Mononuclear cell (primary cell): ENCODE measurements around the gene TMEM132C. TPM values are rescaled to one million over a fixed set of nuclear protein-coding genes. Genes with fewer than 3 reads are reported as not detected.
"Not testable (repeated sequence)": the region's sequence is repeated elsewhere in the genome, so short reads cannot be mapped to it uniquely, and the experiment has no call there.

Source experiments
- H3K27me3 ChIP-seq: 2 replicates; pipeline ENCODE4 v1.6.0; 2011; ENCODE audit warnings: low read length, control low read depth; ENCODE audit not compliant: insufficient read depth
- H3K4me1 ChIP-seq: 2 replicates; pipeline ENCODE4 v1.5.1; 2011; ENCODE audit warnings: mild to moderate bottlenecking, low read length, control low read depth; ENCODE audit not compliant: insufficient read depth
- H3K4me3 ChIP-seq: 2 replicates; pipeline ENCODE4 v1.5.1; 2011; ENCODE audit warnings: mild to moderate bottlenecking, low read length, moderate library complexity
- H3K9me3 ChIP-seq: 2 replicates; pipeline ENCODE4 v1.5.1; 2011; ENCODE audit warnings: low read depth, mild to moderate bottlenecking, control low read depth, low read length
- total RNA-seq: library from RNA; depleted of rRNA; stranded (reverse); fragments of >200 nt; gene quantifications from one replicate; pipeline ENCODE4 v1.2.3, GENCODE V29; 2012

Gene TMEM132C
- total RNA-seq = under 0.01 TPM

DNA sequence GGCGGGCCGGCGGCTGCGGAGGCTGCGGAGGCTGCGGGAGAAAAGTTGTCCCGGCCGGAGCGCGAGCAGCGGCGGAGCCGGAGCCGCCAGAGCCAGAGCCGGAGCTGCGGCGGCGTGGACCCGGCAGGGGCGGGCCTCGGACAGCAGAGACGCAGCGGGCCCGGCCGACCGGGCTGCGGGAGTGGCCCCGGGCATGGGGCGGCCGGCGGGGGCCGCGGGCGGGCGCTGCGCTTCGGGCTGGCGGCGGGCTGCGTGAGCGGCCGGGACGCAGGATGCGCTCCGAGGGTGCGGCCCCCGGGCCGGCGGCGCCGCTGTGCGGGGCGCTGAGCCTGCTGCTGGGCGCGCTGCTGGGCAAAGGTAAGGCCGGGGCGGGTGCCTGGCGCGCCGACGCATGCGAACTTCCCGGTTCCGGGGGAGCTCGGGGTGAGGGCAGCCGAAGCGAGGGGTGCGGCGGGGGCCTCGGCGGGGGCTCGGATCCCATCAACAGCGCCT, at the start of gene TMEM132C:
Gene TMEM132C, plus strand, starts transcription at position 40 of the 492 bp plus-strand sequence. Its CDS starts 233 bp downstream, at position 273.
- peaks cover 49% of the 10 kb centered on the region for H3K27me3 ChIP-seq
- H3K4me1 ChIP-seq = no peaks in the 10 kb centered on the region
- no peak within 1 kb of the TSS for H3K4me3 ChIP-seq
- no peaks in the 10 kb centered on the region for H3K9me3 ChIP-seq

DNA sequence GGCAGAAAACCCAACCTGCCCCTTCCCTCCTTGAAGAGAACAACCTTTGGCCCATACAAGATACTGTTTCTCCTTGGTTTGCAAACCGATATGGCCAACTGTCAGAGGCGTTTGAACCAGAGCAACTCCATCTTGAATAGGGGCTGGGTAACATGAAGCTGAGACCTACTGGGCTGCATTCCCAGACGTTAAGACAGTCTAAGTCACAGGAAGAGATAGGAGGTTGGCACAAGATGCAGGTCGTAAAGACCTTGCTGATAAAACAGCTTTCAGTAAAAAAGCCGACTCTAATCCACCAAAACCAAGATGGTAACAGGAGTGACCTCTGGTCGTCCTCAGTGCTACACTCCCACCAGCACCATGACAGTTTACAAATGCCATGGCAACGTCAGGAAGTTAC, 42.7 kb upstream of the TMEM132C start:
- no peaks in the 10 kb centered on the region for H3K4me1 ChIP-seq
- no peaks in the 10 kb centered on the region for H3K9me3 ChIP-seq
- H3K27me3 ChIP-seq = no peaks in the 10 kb centered on the region
- H3K4me3 ChIP-seq = no peak overlapping the region

DNA sequence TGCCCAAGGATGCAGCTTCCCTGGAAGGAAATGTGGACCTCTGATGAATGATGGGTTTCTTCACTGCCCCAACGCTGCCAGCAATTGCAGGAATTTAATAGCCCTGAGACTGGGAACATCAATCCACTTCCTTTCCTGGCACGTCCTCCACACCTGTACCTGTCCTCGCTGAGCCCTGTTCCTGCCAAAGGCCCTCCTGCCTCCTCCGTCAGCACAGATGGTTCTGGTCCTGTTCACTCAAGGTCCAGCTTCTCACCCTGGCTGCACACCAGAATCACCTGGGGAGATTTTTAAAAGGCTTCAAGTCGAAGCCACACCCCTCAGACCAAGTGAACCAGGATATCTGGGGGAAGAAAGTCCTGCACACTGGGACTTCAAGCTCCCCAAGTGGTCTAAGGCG, 38.4 kb upstream of the TMEM132C start:
- Histone ChIP-seq H3K4me3 (no peak overlapping the region), H3K27me3 (no peaks in the 10 kb centered on the region), H3K4me1 (no peaks in the 10 kb centered on the region), H3K9me3 (no peaks in the 10 kb centered on the region)

DNA sequence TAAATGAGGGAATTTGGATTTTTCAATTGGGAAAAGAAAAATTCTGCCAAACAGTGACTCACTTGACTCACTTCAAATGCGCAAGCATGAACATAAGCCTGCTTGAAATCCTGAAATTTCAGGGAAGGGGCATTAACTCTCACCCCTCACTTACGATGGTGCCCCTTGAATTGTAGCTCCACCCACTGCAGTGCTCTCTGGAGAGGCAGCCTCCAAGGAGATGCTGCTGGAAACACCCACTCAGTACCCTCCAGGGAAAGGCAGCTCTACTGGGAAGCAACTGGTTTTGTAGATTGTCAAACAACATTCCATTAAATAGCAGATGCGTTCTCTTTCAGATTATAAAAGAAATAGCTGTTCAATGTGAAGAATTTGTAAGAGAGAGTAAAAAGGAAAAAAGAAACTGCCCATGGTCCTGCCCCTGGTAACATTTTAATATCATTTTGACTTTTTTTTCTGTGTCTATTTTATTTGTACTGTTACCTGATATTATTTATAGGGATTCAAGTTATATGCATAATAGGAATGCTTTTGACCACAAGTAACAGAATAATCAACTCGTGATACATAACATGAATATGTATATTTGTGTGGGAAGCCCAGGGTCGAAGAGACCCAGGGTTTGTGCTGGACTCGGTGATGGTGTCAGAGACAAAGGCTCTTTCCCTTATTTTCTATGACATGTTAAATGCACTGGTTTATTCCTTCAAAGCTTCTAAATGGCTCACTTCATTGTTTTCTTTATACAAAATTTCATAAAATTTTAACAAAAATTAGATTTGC, 31.1 kb upstream of the TMEM132C start:
- Histone ChIP-seq H3K4me1 (no peaks in the 10 kb centered on the region), H3K4me3 (no peak overlapping the region), H3K27me3 (no peaks in the 10 kb centered on the region), H3K9me3 (no peaks in the 10 kb centered on the region)

DNA sequence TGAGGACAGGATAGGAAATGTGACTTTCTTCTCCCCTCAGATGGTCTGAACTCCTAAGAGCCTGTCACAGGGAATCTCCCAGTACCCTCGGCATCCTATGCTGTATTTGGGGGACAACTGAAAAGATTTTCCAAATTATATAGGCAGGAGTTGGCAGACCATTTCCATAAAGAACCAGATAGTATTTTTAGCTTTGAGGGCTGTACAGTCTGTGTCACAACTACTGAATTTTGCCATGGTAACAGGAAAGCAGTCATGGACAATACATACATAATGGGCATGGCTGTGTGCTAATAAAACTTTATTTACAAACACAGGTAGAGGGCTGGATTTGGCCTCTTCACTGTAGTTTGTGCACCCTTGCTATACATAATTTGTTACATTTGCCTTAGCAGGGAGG, 30.4 kb upstream of the TMEM132C start:
- Histone ChIP-seq H3K4me3 (no peak overlapping the region), H3K27me3 (no peaks in the 10 kb centered on the region), H3K9me3 (no peaks in the 10 kb centered on the region), H3K4me1 (no peaks in the 10 kb centered on the region)

DNA sequence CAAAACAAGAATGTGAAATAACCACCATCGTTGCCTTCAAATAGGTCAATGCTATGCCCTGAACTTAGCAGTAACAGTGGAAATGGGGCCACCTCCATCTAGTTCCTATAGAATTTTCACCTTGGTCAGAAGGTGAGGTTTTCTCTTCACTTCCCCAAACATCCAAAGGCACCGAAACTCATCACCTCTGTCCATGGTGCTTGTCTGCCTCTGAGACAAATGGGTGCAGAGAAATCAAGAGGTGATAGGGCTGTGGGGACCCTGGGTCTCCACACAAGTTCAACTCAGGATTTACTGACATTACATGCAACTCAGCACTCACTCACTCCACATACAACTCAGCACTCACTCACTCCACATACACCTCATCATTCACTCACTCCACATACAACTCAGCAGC, 26.2 kb upstream of the TMEM132C start:
- no peaks in the 10 kb centered on the region for H3K9me3 ChIP-seq
- no peaks in the 10 kb centered on the region for H3K27me3 ChIP-seq
- no peak overlapping the region for H3K4me3 ChIP-seq
- no peaks in the 10 kb centered on the region for H3K4me1 ChIP-seq

DNA sequence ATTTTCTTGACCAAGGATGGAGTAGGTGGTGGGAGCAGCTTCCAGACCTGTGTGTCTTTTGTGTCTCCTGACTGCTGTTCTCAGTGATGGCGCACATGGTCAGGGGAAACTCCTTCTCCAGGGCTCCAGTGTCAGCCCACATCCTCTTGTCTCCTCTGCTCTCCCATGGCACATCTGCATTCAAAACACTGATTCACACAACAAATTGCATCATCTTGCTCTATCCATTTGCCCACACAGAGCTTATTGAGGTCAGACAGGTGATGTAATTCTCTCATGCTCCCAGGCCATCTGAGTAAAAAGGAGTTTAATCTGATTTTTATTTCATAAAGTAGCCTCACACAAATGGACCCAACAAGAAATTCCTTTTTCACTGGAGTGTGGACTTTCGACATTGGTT, 21.8 kb upstream of the TMEM132C start:
- no peaks in the 10 kb centered on the region for H3K27me3 ChIP-seq
- no peaks in the 10 kb centered on the region for H3K4me1 ChIP-seq
- H3K4me3 ChIP-seq = no peak overlapping the region
- no peaks in the 10 kb centered on the region for H3K9me3 ChIP-seq

DNA sequence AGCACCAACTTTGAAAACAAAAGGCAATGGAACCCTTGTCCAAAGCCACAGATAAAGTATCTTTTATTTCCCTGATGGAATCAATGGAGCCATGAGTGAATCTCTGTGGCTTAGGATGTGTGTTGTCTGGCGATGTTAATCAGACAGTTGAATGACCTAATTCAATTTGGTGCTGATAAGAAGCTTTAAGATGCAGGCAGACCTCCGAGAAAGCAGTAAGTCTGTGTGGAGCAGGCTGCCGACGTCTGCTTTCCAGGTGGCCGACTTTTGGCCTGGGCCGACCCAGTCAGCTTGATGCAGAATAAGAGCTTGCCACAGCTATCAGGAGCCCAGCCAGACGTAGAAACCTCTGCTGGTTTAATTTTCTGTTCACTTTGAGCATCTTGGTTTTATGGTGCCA, 21.1 kb upstream of the TMEM132C start:
- Histone ChIP-seq H3K4me1 (no peaks in the 10 kb centered on the region), H3K4me3 (no peak overlapping the region), H3K27me3 (no peaks in the 10 kb centered on the region), H3K9me3 (no peaks in the 10 kb centered on the region)

DNA sequence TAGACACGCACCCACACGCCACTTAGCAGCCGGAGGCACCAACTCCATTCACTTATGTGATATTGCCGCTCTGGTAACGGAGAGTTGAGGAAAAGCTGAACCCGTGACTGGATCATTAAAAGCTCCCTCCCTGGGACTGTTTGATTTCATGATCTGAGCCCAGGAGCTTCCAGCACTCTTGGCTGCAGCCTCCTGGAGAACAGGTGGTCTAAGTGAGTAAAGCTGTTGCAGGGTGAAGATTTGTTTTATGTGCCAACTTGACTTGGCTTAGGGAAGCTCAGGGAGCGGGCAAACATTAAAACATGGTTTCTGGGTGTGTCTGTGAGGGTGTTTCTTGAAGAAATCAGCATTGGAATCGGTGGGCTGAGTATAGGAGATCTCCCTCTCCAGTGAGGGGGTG, 16.9 kb upstream of the TMEM132C start:
- no peaks in the 10 kb centered on the region for H3K27me3 ChIP-seq
- H3K9me3 ChIP-seq = no peaks in the 10 kb centered on the region
- H3K4me3 ChIP-seq = no peak overlapping the region
- H3K4me1 ChIP-seq = no peaks in the 10 kb centered on the region

DNA sequence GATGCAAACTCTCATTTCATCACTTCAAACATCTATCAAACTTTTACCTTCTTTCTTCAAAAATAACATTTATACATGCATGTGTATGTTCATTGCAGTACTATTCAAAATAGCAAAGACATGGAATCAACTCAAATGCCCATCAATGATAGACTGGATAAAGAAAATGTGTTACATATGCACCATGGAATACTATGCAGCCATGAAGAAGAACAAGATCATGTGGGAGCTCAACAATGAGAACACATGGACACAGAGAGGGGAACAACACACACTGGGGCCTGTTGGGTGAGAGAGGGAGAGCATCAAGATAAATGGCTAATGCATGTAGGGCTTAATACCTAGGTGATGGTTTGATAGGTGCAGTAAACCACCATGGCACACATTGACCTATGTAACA, 13.1 kb upstream of the TMEM132C start:
- not testable (repeated sequence) for H3K4me1 ChIP-seq, H3K9me3 ChIP-seq, H3K27me3 ChIP-seq, H3K4me3 ChIP-seq

DNA sequence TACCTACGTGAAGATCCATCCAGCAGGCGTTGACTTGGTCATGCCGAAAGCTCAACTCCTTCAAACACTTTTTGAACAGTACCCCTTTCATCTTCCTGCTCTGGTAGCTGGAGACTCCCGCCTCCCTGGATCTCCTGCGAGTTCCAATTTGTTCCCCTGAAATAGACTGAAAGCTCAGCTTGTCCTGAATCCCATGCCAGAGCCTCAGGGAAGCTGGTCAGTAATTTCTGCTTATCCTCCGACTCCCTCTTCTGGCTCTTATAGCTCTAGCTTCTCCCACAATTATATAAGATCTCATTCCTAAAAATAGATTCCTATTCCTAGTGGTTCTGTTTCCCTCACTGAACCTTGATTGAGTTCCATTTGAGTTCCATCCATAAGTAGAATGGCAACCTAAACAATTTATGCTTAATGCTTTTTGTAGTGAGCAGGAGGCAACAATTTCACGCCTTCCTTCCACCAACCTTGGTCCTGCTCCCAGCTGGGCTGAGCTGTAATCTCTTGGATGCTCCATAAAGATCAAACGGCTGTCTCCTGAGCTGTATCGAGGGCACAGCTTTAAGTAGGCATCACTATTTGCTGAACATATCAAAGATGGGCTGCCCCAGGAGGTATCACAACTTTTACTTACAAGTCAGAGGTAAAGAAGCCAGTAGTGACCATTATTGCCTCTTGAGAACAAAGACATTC, 8.0 kb upstream of the TMEM132C start:
- Histone ChIP-seq H3K4me1 (no peaks in the 10 kb centered on the region), H3K9me3 (no peaks in the 10 kb centered on the region), H3K27me3 (no peaks in the 10 kb centered on the region), H3K4me3 (no peak overlapping the region)

DNA sequence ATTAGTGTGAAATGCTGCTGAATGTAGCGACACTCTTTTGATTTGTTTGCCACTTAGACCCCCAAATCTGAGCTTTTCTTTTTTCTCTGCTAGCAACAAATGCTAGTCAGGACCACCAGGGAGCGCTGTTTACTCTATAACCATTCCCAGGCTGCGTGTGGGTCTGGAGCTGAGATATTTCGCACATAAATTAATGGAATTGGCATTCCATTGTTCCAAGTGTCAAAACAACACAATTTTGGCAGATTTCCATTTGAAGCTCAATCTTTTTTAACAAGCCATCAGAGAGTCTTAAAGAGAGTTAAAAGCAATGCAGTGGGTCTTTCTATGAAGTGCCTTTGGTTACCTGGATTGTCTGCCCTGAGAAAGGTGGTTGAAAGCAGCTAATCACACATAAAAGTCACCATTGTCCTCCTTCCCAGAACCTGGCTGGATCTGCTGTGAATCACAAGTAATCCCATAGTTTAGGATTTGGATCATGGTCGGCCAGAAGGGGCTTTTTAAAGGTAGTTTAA, 7.4 kb upstream of the TMEM132C start:
- Histone ChIP-seq H3K27me3 (peaks cover 3% of the 10 kb centered on the region), H3K4me3 (no peak overlapping the region), H3K4me1 (no peaks in the 10 kb centered on the region)

DNA sequence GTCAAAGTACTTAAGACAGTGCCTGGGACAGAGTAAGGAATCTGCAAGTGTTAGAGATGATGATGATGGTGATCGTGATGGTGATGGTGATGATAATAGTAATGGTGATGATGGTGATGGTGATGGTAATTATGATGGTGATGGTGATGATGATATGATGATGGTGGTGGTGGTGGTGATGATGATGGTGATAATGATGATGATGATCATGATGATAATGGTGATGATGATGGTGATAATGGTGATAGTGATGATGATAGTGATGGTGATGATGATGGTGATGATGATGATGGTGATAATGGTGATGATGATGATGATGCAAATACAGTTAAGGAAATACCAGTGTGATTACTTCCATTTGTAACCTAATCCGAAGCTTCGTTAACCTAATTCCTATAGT, 5.2 kb upstream of the TMEM132C start:
- Histone ChIP-seq H3K9me3 (no peaks in the 10 kb centered on the region), H3K27me3 (peaks cover 21% of the 10 kb centered on the region), H3K4me1 (no peaks in the 10 kb centered on the region), H3K4me3 (no peak overlapping the region)

More for the DNA sequence above, 7.4 kb upstream of the TMEM132C start:
- no peaks in the 10 kb centered on the region for H3K9me3 ChIP-seq

DNA sequence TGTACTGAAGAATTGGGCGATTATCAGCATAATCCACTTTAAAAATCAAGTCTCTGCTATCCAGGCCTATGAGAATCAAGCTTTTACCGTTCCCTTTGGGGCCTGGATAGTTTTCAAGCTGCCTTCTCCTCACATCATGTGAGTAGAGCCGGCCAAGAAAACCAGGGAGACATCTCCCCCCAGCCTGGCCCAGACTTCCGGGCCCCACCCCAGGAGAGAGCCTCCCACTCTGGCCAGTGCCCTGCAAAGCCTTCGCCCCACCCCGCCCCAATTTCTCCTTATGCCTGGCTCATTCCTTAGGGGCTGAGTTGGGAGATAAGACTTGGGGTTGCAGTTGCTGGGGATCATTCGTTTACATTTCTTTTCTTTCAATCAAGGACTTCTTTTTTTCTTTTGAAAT, 1.4 kb upstream of the TMEM132C start:
- H3K27me3 ChIP-seq = peaks cover 48% of the 10 kb centered on the region
- no peak overlapping the region for H3K4me3 ChIP-seq
- H3K4me1 ChIP-seq = no peaks in the 10 kb centered on the region
- no peaks in the 10 kb centered on the region for H3K9me3 ChIP-seq

DNA sequence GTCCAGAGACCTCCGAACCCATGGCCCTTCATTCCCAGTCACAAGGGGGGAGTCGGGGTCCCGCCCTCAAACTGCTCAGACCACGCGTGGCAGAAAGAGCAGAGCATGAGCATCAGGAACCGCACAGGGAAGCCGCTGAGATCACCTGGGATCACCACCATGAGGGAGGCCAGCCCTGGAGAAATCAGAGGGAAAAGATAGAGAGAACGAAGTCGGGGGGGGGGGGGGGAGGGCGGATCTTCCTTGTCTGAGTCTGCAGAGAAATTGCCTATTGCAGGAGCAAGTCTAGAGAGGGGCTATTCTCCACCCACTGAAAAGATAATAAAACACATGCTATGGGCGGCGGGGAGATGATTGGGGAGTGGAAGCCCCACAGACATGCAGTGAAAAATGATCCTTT, 884 bp upstream of the TMEM132C start:
- Histone ChIP-seq H3K4me3 (no peak overlapping the region), H3K9me3 (no peaks in the 10 kb centered on the region), H3K4me1 (no peaks in the 10 kb centered on the region), H3K27me3 (peaks cover 49% of the 10 kb centered on the region)
